Urinary bladder (tissue), 4 donors: ENCODE results near the gene RBCK1. TPM values are rescaled to one million over a fixed set of nuclear protein-coding genes. Genes with fewer than 3 reads are reported as not detected.
"Not testable (repeated sequence)": the region's sequence is repeated elsewhere in the genome, so short reads cannot be mapped to it uniquely, and the experiment has no call there.

Experiments used
- DNase-seq: peaks from one replicate; pipeline ENCODE4 v3.0.0-alpha.2; 2015; ENCODE audit errors: extremely low spot score
- H3K27ac ChIP-seq: one replicate; pipeline ENCODE4 v1.5.1; 2013; ENCODE audit warnings: low read depth, mild to moderate bottlenecking, moderate library complexity
- H3K36me3 ChIP-seq: one replicate; pipeline ENCODE4 v1.6.1; 2013; ENCODE audit warnings: mild to moderate bottlenecking, moderate library complexity; ENCODE audit not compliant: insufficient read depth
- H3K4me1 ChIP-seq: one replicate; pipeline ENCODE4 v1.6.1; 2013; ENCODE audit warnings: mild to moderate bottlenecking, moderate library complexity; ENCODE audit not compliant: insufficient read depth
- H3K4me3 ChIP-seq: one replicate; pipeline ENCODE4 v1.5.1; 2013; ENCODE audit warnings: low read depth, low read length
- WGBS: extraction: QIAGEN DNeasy Blood & Tissue Kit; methylation state at CpG from one replicate; pipeline ENCODE4 v1.1.7; 2013; 5-methylcytosine and 5-hydroxymethylcytosine counted together
- polyA plus RNA-seq: library from polyadenylated mRNA; stranded (reverse); fragments of 200-250 nt; gene quantifications from one replicate; pipeline ENCODE4 v1.2.3, GENCODE V29; 2013
- total RNA-seq: library from RNA; depleted of rRNA; stranded (reverse); fragments of >200 nt; gene quantifications from one replicate; pipeline ENCODE4 v1.2.3, GENCODE V29; 2014
- donor health status: healthy with polysubstance abuse.
- donor health status: healthy.

Gene RBCK1
- total and polyA plus RNA-seq, 2 donors = 42.1 to 94.3 TPM

DNA sequence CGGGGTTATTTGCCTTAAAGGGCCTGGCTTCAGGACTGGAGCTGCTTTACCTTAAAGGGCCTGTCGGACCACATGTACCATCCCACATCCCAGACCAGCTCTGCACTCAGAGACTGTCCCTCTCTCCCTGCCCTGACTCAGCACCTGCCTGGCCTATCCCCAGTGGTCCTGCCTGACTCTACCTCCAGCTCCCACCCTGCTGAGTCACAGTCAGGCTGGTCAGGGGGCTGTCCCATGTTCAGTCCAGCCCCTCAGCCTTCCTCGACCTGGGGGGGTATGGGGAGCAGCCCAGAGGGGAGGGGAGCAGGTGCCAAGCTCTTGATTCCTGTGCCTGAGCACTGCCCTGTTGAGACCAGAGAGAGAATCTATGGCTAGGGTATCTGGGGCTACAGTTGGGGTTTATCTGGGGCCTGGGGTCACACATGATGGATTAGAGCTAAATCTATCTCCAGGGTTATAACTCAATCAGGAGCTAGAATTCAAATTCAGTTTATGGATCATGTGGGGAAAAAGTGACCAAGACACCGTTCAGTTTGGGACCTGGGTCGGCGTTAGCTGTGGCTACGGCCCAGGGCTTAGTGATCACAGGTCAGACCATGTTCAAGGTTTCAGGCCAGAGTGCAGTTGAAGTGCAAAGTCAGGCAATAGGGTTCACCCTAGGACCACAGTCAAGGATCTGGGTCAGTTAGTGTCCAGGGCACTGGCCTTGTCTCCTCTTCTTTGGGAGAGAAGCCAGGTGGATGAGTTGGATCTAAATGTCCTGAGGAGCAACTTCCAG lies 36.9 kb upstream of the RBCK1 start:
- WGBS = 79% methylated on average over 7 of the region's 7 CpGs
- DNase-seq = no peak
- no peaks in the 10 kb centered on the region for H3K4me1 ChIP-seq
- no peaks in the 10 kb centered on the region for H3K36me3 ChIP-seq
- H3K27ac ChIP-seq = no peak overlapping the region
- no peak overlapping the region for H3K4me3 ChIP-seq

DNA sequence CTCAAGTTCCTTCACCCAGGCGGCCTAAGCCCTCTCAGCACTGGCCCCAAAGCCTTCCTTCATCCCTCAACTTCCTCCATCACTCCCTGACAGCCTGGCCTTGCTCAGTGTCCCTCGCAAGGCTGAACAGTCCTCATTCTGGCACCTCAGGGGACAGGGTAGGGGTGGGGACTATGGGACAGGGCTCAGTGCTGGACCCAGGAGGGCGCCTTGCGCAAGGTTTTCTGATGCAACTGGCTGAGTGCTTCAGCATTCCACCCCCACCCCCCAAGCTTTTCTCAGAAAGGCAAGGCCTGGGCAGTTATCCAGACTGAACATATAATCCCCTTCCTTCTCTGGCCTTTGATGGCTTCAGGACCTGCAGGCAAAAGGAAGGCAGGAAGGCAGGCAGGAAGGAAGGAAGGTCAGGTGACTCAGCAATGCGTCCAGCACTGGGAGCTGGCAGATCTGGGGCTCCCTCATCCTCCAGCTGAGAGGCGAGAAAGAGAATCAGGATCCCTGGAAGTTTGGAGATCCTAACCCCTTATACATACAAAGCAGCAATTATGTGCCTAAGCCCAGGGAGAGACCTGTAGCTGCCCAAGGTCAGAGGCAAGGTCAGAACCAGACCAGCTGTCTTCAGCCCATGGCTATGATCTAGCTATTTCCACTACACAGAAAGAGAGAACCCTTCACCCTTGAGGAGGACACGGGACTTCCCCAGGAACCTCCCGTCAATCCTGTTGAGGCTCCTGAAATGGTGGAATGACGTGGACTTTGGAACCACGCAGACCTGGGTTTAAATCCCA lies 36.1 kb upstream of the RBCK1 start:
- H3K36me3 ChIP-seq = no peaks in the 10 kb centered on the region
- DNase-seq = no peak
- H3K27ac ChIP-seq = peak overlapping the region; percentile 40
- H3K4me3 ChIP-seq = no peak overlapping the region
- WGBS = 62% methylated on average over 10 of the region's 10 CpGs
- no peaks in the 10 kb centered on the region for H3K4me1 ChIP-seq

DNA sequence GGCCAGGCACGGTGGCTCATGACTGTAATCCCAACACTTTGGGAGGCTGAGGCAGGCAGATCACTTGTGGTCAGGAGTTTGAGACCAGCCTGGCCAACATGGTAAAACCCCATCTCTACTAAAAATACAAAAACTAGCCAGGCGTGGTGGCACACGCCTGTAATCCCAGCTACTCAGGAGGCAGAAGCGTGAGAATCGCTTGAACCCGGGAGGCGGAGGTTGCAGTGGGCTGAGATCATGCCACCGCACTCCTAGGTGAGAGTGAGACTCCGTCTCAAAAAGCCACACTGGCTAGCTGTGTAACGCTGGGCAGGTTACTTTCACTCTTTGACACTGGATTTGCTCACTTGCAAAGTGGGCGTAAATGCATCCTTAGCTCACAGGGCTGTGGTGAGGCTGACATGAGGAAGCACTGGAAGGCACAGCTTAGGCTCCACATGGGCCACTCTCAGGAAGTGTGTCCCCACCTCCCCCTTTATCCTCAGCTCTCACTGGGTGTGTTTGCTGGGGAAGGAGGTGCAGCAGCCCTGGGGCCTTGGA lies 35.5 kb upstream of the RBCK1 start:
- not testable (repeated sequence) for H3K4me3 ChIP-seq, H3K36me3 ChIP-seq, H3K4me1 ChIP-seq, DNase-seq
- WGBS = 92% methylated on average over 11 of the region's 11 CpGs
- H3K27ac ChIP-seq = peak overlapping the region; percentile 40

DNA sequence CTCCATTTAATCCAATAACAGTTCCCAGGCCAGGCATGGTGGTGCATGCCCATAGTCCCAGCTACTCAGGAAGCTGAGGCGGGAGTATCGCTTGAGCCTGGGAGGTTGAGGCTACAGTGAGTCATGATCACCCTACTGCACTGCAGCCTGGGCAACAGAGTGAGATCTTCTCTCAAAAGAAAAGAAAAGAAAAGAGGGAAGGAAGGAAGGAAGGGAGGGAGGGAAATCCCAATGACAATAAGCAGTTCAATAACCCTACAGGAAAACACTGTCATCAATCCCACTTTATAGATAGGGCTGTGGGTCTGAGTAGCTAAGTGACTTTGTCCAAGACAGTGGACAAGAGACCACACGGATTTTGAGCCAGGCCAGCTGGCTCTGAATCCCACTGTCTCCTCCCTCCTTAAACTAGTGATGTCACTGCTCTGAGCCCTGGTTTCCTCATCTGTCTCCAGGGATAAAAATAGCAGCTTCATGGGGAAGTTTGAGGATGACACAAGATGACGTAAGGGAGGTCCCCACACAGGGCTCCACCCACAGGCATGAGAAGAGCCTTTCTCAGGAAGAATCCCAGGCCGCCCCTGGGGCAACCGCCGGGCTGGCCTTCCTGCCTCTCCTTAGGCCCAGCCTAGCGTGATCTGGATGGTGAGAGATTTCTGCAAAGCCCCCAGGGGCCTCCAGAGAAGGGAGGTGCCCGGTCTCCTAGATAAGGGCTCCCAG lies 34.8 kb upstream of the RBCK1 start:
- DNase-seq = no peak
- Histone ChIP-seq H3K36me3 (no peaks in the 10 kb centered on the region), H3K4me1 (no peaks in the 10 kb centered on the region), H3K4me3 (no peak overlapping the region), H3K27ac (no peak overlapping the region)
- 70% methylated on average over 9 of the region's 9 CpGs for WGBS

DNA sequence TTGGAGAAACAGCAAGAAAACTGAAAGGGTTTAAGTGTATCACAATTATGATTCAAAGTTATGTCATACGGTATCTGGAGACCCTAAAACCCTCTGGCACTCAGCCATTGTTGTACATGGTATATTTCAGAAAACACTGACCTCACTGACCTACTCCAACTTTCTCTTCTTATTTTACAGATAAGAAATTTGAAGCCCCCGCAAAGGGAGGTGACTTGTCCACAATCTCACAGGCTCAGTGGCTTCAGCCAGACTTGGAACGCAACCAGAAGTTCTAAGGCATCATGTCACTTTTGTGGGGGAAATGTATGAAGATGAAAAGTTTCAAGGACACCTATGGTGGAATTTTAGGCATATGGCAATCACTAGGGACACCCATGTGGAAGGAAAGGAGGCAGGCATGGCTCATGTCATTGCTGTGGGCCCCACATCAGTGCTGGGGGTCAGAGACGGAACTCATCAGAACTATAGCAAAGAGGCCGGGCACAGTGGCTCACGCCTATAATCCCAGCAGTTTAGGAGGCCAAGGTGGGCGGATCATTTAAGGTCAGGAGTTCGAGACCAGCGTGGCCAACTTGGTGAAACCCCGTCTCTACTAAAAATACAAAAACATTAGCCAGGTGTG lies 32.7 kb upstream of the RBCK1 start:
- 79% methylated on average over 10 of the region's 10 CpGs for WGBS

DNA sequence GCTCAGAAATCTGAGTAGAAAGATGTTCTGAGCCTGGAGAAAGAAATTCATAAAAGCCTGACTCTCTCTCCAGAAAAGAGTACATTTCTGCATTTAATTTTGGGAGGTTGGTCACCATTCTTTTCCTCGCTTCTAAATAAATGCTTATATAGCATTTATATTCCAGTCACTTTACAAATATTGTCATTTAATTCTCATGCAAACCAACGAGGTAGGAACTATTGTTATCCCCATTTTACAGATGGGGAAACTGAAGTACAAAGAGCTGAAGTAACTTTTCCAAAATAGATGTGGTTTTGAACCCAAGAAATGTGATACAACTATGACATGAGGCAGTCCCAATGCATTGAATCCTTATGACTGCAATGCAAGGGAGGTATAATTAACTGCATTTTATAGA lies 32.0 kb upstream of the RBCK1 start:
- no peak for DNase-seq
- WGBS = 23% methylated on average over 2 of the region's 2 CpGs
- Histone ChIP-seq H3K36me3 (no peaks in the 10 kb centered on the region), H3K4me1 (no peaks in the 10 kb centered on the region), H3K4me3 (no peak overlapping the region), H3K27ac (no peak overlapping the region)

More for the DNA sequence above, 32.7 kb upstream of the RBCK1 start:
- Histone ChIP-seq H3K4me1 (no peaks in the 10 kb centered on the region), H3K27ac (no peak overlapping the region), H3K4me3 (no peak overlapping the region), H3K36me3 (no peaks in the 10 kb centered on the region)
- no peak for DNase-seq

DNA sequence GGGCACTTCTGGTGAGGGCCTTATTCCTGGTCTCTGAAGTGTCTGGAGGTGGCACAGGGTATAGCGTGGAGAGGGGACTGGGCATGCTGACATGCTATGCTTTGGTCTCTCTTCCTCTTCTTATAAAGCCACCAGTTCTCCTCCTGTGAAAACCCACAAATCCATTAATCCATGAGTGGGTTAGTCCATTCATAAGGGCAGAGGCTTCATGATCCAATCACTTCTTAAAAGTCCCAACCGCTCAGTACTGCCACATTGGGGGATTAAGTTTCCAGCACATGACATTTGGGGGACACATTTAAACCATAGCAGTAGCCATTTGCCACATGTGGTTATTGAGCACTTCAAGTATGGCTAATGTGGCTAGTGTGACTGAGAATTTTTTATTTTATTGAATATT lies 31.3 kb upstream of the RBCK1 start:
- Histone ChIP-seq H3K4me3 (no peak overlapping the region), H3K36me3 (no peaks in the 10 kb centered on the region), H3K27ac (no peak overlapping the region), H3K4me1 (no peaks in the 10 kb centered on the region)
- no peak for DNase-seq
- WGBS = 60% methylated on average over 2 of the region's 2 CpGs

DNA sequence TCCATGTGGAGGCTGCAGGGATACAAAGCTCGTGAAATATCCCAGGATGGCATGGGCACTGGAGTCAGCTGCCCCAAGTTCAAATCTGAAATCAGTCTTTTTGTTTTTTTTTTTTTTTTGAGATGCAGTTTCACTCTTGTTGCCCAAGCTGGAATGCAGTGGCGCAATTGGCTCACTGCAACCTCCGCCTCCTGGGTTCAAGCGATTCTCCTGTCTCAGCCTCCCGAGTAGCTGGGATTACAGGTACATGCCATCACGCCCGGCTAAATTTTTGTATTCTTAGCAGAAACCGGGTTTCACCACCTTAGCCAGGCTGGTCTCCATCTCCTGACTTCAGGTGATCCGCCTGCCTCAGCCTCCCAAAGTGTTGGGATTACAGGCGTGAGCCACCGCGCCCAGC lies 30.5 kb upstream of the RBCK1 start:
- not testable (repeated sequence) for H3K4me1 ChIP-seq, H3K36me3 ChIP-seq, H3K27ac ChIP-seq, DNase-seq, H3K4me3 ChIP-seq
- WGBS = 88% methylated on average over 12 of the region's 12 CpGs

DNA sequence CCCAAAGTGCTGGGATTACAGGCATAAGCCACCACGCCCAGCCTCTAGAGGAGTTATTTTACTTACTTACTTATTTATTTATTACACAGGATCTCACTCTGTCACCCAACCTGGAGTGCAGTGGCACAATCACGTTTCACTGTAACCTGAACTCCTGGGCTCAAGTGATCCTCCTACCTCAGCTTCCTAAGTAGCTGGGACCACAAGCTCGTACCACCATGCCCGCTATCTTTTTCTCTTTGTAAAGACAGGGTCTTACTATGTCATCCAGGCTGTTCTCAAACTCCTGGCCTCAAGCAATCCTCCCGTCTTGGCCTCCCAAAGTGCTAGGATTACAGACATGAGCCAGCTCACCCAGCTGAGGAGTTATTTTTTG lies 29.1 kb upstream of the RBCK1 start:
- H3K4me1 ChIP-seq = no peaks in the 10 kb centered on the region
- DNase-seq = no peak
- no peak overlapping the region for H3K4me3 ChIP-seq
- no peaks in the 10 kb centered on the region for H3K36me3 ChIP-seq
- H3K27ac ChIP-seq = no peak overlapping the region
- 67% methylated on average over 5 of the region's 5 CpGs for WGBS

DNA sequence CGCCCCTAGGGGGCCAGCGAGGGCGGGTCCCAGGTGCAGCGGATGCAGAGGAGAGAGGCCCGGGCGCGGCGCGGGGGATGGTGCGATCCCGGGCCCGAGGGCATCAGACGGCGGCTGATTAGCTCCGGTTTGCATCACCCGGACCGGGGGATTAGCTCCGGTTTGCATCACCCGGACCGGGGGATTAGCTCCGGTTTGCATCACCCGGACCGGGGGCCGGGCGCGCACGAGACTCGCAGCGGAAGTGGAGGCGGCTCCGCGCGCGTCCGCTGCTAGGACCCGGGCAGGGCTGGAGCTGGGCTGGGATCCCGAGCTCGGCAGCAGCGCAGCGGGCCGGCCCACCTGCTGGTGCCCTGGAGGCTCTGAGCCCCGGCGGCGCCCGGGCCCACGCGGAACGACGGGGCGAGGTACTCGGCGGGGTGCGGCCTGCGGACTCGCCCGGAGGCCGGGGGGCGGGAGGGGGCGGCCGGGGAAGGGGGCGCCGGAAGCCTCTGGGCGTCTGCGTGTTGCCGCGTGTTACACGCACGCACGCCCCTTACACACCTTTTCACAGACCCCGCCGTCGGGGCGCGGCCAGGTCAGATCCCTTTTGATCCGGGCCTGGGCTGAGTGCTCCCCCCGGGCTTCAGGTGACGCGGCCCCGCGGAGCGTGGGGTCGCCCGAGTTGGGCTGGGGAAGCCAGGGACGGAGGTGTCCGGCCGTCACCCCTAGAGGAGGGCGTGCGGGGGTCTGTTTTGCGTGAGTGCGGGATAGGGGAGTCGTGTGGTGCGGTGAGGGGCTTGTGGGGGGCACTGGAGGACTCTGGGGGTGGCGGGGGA lies 27.1 kb upstream of the RBCK1 start:
- Histone ChIP-seq H3K27ac (peak overlapping the region; percentile 62), H3K4me1 (no peaks in the 10 kb centered on the region), H3K36me3 (no peaks in the 10 kb centered on the region), H3K4me3 (peak overlapping the region; percentile 70)
- DNase-seq = no peak
- under 1% methylated on average over 93 of the region's 93 CpGs for WGBS

DNA sequence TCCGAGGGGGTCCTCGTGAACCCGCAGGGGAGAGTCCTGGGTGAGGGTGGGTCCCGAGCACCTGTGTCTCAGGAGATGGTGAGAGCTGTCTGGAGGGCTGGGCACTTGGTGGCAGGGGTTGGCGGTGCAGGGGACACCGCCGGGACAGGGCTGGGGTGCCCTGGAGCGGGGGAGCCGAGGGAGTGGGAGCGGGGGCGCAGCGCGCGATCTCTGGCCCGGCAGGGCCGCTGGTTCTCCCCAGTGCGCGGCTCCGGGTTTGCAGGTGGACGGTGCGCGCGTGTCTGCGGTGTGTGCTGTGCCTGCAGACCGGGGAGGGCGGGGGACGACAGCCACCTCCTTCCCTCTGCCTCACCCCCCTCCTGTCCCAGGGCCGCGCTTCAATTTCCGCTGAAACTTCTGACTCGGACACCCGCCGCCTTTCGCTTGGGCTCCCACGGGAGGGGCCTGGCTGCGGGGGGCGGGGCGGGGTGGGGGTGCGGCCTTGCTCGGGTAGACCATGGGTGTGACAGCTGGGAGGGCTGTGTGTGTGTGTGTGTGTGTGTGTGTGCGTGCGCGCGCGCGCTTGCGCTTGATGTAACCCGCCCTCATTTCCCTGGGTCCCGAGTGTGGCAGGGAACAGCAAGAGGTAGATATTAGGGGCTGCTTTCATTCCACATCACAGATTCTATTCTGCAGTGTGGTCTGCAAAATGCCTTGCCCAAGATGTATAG lies 26.4 kb upstream of the RBCK1 start:
- WGBS = 2% methylated on average over 49 of the region's 49 CpGs
- H3K4me1 ChIP-seq = no peaks in the 10 kb centered on the region
- no peaks in the 10 kb centered on the region for H3K36me3 ChIP-seq
- H3K27ac ChIP-seq = peak overlapping the region; percentile 62
- DNase-seq = no peak
- peak overlapping the region; percentile 70 for H3K4me3 ChIP-seq
